ENCODE results near the gene MAPK13.

The MAPK13 gene

DNA sequence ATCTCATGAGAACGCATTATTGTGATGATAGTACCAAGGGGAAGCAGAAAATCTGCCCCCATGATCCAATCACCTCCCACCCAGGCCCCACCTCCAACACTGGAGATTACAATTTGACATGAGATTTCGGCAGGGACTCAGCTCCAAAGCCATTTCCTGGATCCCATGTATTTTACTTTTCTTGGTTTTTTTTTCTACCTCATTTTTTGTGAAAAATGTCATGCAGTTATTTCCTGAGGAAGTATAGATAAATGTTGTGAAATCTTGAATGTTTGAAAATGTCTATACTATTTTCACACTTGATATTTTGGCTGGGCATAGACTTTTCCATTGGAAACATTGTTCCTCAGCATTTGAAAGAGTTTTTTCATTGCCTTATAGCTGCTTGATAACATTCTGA, 57.1 kb downstream of the MAPK13 start:
- TF ChIP-seq NFIC (IDR thresholded peaks at IDR 0.05) (no peak), RAD21 (IDR thresholded peaks at IDR 0.05; ENCODE audit: low read depth) (no peak), FOXM1 (IDR thresholded peaks at IDR 0.05; ENCODE audit: borderline replicate concordance, low read depth) (no peak), TEAD4 (IDR thresholded peaks at IDR 0.05) (no peak), CREB1 (IDR thresholded peaks at IDR 0.05; ENCODE audit: low read depth) (no peak), ZBTB7A (IDR thresholded peaks at IDR 0.05; ENCODE audit: low read depth) (no peak), CEBPB (IDR thresholded peaks at IDR 0.05) (no peak), EP300 (IDR thresholded peaks at IDR 0.05; ENCODE audit: borderline replicate concordance) (no peak), EGR1 (IDR thresholded peaks at IDR 0.05) (no peak), REST (IDR thresholded peaks at IDR 0.05; ENCODE audit: low read depth) (no peak), TAF1 (IDR thresholded peaks at IDR 0.05; ENCODE audit: low read depth) (no peak), TCF12 (IDR thresholded peaks at IDR 0.05; ENCODE audit: low read depth) (no peak), YY1 (IDR thresholded peaks at IDR 0.05; ENCODE audit: low read depth) (no peak), USF1 (IDR thresholded peaks at IDR 0.05) (no peak)
- TF ChIP-seq, protein P1, sequence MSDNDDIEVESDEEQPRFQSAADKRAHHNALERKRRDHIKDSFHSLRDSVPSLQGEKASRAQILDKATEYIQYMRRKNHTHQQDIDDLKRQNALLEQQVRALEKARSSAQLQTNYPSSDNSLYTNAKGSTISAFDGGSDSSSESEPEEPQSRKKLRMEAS (IDR thresholded peaks at IDR 0.05): no peak
